Left renal pelvis (tissue), 4 donors: ENCODE measurements around the gene TMEM40. TPM values are rescaled to one million over a fixed set of nuclear protein-coding genes. Genes with fewer than 3 reads are reported as not detected.
"Not testable (repeated sequence)": the region's sequence is repeated elsewhere in the genome, so short reads cannot be mapped to it uniquely, and the experiment has no call there.

Source experiments
- DNase-seq, 4 donors: peaks; one replicate each; pipeline ENCODE4 v3.0.0-alpha.2; 2013; ENCODE audit warnings: low read depth in 4 of 4, low spot score in 3 of 4
- polyA plus RNA-seq, 4 donors: library from polyadenylated mRNA; unstranded; fragments of 120-200 nt; gene quantifications; one replicate each; pipeline ENCODE4 v1.2.1, GENCODE V29; 2013; ENCODE audit not compliant: insufficient read length in 4 of 4

Gene TMEM40
- polyA plus RNA-seq, 4 donors = 0.38 to 3.4 (median 1.7) TPM

- no peak for DNase-seq
These were observed 36.8 kb downstream of the TMEM40 start for GRCh38 chr3:12722226-12722625.

- DNase-seq = peak; percentile 71 to 87 (median 80)
These were observed 38.8 kb downstream of the TMEM40 start for GRCh38 chr3:12719984-12720898.

GRCh38 chr3:12719541-12719940 is 39.5 kb downstream of the TMEM40 start:
- DNase-seq = no peak

- DNase-seq = no peak
These were observed 42.4 kb downstream of the TMEM40 start for GRCh38 chr3:12716605-12717151.

- no peak for DNase-seq
These were observed 44.8 kb downstream of the TMEM40 start for GRCh38 chr3:12714278-12714677.

- no peak for DNase-seq
These were observed 49.0 kb downstream of the TMEM40 start for GRCh38 chr3:12710062-12710461.

- no peak for DNase-seq
These were observed 49.7 kb downstream of the TMEM40 start for GRCh38 chr3:12709334-12709733.

GRCh38 chr3:12708584-12709192 is 50.4 kb downstream of the TMEM40 start:
- no peak for DNase-seq

GRCh38 chr3:12707449-12707848 is 51.6 kb downstream of the TMEM40 start:
- no peak for DNase-seq

- no peak for DNase-seq
These were observed 52.4 kb downstream of the TMEM40 start for GRCh38 chr3:12706504-12707253.

- no peak for DNase-seq
These were observed 53.1 kb downstream of the TMEM40 start for GRCh38 chr3:12705981-12706380.

GRCh38 chr3:12705374-12705926 is 53.6 kb downstream of the TMEM40 start:
- no peak for DNase-seq

- DNase-seq = no peak
These were observed 56.6 kb downstream of the TMEM40 start for GRCh38 chr3:12702501-12702900.

- DNase-seq = not testable (repeated sequence)
These were observed 57.5 kb downstream of the TMEM40 start for GRCh38 chr3:12701601-12702000.

- DNase-seq = no peak
These were observed 58.3 kb downstream of the TMEM40 start for GRCh38 chr3:12700800-12701199.

GRCh38 chr3:12695916-12696315 is 63.1 kb downstream of the TMEM40 start:
- DNase-seq = no peak

GRCh38 chr3:12695112-12695511 is 63.9 kb downstream of the TMEM40 start:
- no peak for DNase-seq

- DNase-seq = no peak
These were observed 66.6 kb downstream of the TMEM40 start for GRCh38 chr3:12692444-12692843.

GRCh38 chr3:12689997-12690711 is 68.9 kb downstream of the TMEM40 start:
- no peak for DNase-seq

- no peak for DNase-seq
These were observed 71.1 kb downstream of the TMEM40 start for GRCh38 chr3:12687948-12688347.
